ENCODE measurements around the gene TAF1D. TPM values are rescaled to one million over a fixed set of nuclear protein-coding genes. Genes with fewer than 3 reads are reported as not detected.

The TAF1D gene
- total RNA-seq, 4 donors from 2014 or later, result 99.9 to 150 (median 125) TPM

- Histone ChIP-seq H3K27me3 (no peaks in the 10 kb centered on the region), H3K4me3 (replicated peaks in 1 of 3) (no peak overlapping the region), H3K4me1 (no peaks in the 10 kb centered on the region), H3K27ac (no peak overlapping the region), H3K36me3 (peaks cover 84 to 93% of the 10 kb centered on the region in 2 donors), H3K9me3 (no peaks in the 10 kb centered on the region)
- TF ChIP-seq CTCF (IDR thresholded peaks at IDR 0.05), result no peak
- TF ChIP-seq POLR2A (IDR thresholded peaks at IDR 0.05), result no peak
- intact Hi-C loops (cut with DNase I), result no loop called here
- DNase-seq, result no peak
- WGBS, 2 donors, result 89 to 90% methylated on average over 4 of the region's 4 CpGs
These were observed 8.9 kb downstream of the TAF1D start for GRCh38 chr11:93732237-93732892.

GRCh38 chr11:93730108-93731107 lies 10.9 kb downstream of the TAF1D start:
- Histone ChIP-seq H3K4me3 (replicated peaks in 1 of 3) (no peak overlapping the region), H3K9me3 (no peaks in the 10 kb centered on the region), H3K27ac (no peak overlapping the region), H3K4me1 (no peaks in the 10 kb centered on the region), H3K27me3 (no peaks in the 10 kb centered on the region), H3K36me3 (peaks cover 71 to 87% of the 10 kb centered on the region in 2 donors)
- WGBS, 2 donors, result 93% methylated on average over 5 of the region's 5 CpGs
- no peak for DNase-seq
- intact Hi-C loops (cut with DNase I), result no loop called here
- no peak for TF ChIP-seq CTCF (IDR thresholded peaks at IDR 0.05)
- TF ChIP-seq POLR2A (IDR thresholded peaks at IDR 0.05), result no peak

GRCh38 chr11:93729129-93729616 lies 12.1 kb downstream of the TAF1D start:
- no peak for DNase-seq
- TF ChIP-seq POLR2A (IDR thresholded peaks at IDR 0.05) (no peak), CTCF (IDR thresholded peaks at IDR 0.05) (no peak)
- H3K27ac ChIP-seq, result no peak overlapping the region
- no peaks in the 10 kb centered on the region for H3K4me1 ChIP-seq
- no peak overlapping the region for H3K4me3 ChIP-seq (replicated peaks in 1 of 3)
- intact Hi-C loops (cut with DNase I), result no loop called here
- no peaks in the 10 kb centered on the region for H3K27me3 ChIP-seq
- H3K36me3 ChIP-seq, result peaks cover 61 to 79% of the 10 kb centered on the region in 2 donors
- no peaks in the 10 kb centered on the region for H3K9me3 ChIP-seq
- 95% methylated on average over 5 of the region's 5 CpGs for WGBS, 2 donors

GRCh38 chr11:93728792-93729128 lies 12.5 kb downstream of the TAF1D start:
- Histone ChIP-seq H3K36me3 (peaks cover 60 to 76% of the 10 kb centered on the region in 2 donors), H3K27ac (no peak overlapping the region)
- 91 to 98% methylated on average over 2 of the region's 2 CpGs for WGBS, 2 donors

More at GRCh38 chr11:93728792-93729128, 12.5 kb downstream of the TAF1D start:
- intact Hi-C loops (cut with DNase I), result no loop called here
- H3K4me1 ChIP-seq, result no peaks in the 10 kb centered on the region
- DNase-seq, result no peak
- no peak for TF ChIP-seq CTCF (IDR thresholded peaks at IDR 0.05)
- TF ChIP-seq POLR2A (IDR thresholded peaks at IDR 0.05), result no peak
- no peaks in the 10 kb centered on the region for H3K27me3 ChIP-seq
- H3K4me3 ChIP-seq (replicated peaks in 1 of 3), result no peak overlapping the region
- H3K9me3 ChIP-seq, result no peaks in the 10 kb centered on the region
